GM12891 (cell line): Measurements from ENCODE around the gene TBX18.

Experiments used
- POLR2A ChIP-seq: IDR thresholded peaks from 2 replicates; pipeline ENCODE4 v1.6.1; 2011; ENCODE audit warnings: low read depth, low read length, control low read depth
- POLR2AphosphoS5 ChIP-seq: IDR thresholded peaks from 2 replicates; pipeline ENCODE4 v1.6.1; 2011; ENCODE audit warnings: low read depth, low read length, control low read depth
- POU2F2 ChIP-seq: IDR thresholded peaks from 2 replicates; pipeline ENCODE4 v1.6.1; 2011; ENCODE audit warnings: low read depth, mild to moderate bottlenecking, control low read depth, low read length, moderate library complexity
- TAF1 ChIP-seq: IDR thresholded peaks from 2 replicates; pipeline ENCODE4 v1.6.1; 2011; ENCODE audit warnings: low read depth, low read length, control low read depth

DNA sequence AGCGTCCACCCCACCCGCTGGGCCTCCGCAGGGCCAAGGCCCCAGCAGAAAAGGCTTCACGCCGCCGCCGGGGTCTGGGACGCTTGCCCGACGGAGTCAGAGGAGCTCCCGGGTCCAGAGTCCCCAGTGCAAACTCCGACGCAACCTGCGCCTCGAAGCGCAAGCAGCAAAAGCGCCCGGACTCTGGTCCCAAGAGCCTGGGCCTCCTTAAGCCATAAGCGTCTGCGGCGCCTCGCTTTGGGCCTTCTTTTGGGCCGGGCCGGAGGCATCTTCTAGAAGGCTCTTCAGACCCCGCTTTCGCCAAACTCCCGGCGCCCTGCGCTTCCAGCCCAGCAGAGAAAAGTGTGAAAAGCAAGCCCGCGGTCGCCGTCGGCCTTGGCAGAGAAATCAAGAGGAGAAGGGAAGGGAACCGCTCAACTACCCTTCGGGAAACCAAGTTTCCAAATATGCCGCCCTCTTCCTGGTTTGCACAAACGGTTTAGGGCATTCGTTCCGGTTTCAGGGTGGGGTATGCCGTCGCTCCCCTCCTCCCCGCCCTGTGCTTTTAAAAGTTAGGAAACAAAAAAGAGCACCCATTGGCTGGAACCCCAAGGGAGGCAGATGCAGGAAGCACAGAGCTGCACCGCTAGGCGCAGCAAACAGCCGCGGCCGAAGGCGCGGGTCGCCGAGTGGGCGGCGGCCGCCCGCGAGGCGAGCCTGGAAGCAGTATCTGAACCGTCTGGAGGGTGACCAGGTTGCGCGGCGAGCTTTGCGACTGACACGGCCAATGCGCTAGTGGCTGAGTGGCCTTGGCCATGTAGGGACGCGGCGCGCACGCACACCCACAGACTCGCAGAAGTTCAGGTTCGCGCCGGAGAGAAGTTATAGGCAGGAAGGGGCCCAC lies 1.2 kb downstream of the TBX18 start:
- TF ChIP-seq POLR2A: no peak
- TF ChIP-seq POLR2AphosphoS5: no peak
- TF ChIP-seq TAF1: no peak
- TF ChIP-seq POU2F2: no peak
